K562 (cell line): ENCODE results near the gene ALB. TPM values are rescaled to one million over a fixed set of nuclear protein-coding genes. Genes with fewer than 3 reads are reported as not detected.
A peak's percentile ranks its signal among the peaks of the same experiment; 100 is the strongest.

Experiments
- ATAC-seq: fragments of 200-7000 bp; cut with Tn5 transposase; 3 replicates; pipeline ENCODE4 v1.9.1; 2020; ENCODE audit warnings: moderate library complexity
- BruUV-seq: library from RNA; stranded (reverse); fragments of 400-500 nt; replicated peaks from 2 replicates; lab custom pipeline; 2021; lab: Mats Ljungman, UMichigan
- CTCF ChIA-PET: fragments of 300-600 bp; formaldehyde crosslinking; extraction: SDS; loops from one replicate; lab custom pipeline; 2021; ENCODE audit warnings: low intra/inter-chr PET ratio; lab: Yijun Ruan, JAX
- POLR2A ChIA-PET: fragments of 300-600, 350-650 bp; sonication (Branson Sonifier 250); formaldehyde crosslinking; extraction: SDS; loops from one replicate; lab custom pipeline; 2021; ENCODE audit warnings: antibody characterized with exemption, inconsistent platforms; lab: Yijun Ruan, JAX
- DNase-seq, 4 experiments: peaks; one replicate each; pipeline versions ENCODE4 v3.0.0 to v3.0.0-alpha.2; 2011 to 2018; ENCODE audit warnings: low spot score in 3 of 4, mixed read lengths in 3 of 4; ENCODE audit errors: extremely low read depth in 1 of 4
- FAIRE-seq: peaks from 2 replicates; lab custom pipeline; 2011; peaks lifted over from hg19 to GRCh38; lab: Jason Lieb, UNC
- H2AFZ ChIP-seq: 2 replicates; pipeline ENCODE4 v1.6.0; 2011; ENCODE audit warnings: low read depth, low read length, control low read depth, inconsistent platforms
- H3K27ac ChIP-seq: fragments of 200-600 bp; 3 replicates; pipeline ENCODE4 v1.8.0; 2011; ENCODE audit warnings: low read depth, mild to moderate bottlenecking, control low read depth, inconsistent platforms, low read length, moderate library complexity, mixed read lengths; ENCODE audit errors: extremely low read depth
- H3K27me3 ChIP-seq, 2 experiments: fragments of 300-600 bp in 1 of 2; 2 replicates in 1 of 2; 3 replicates in 1 of 2; pipeline versions ENCODE4 v1.6.0 to v1.8.0; 2011; ENCODE audit warnings: inconsistent platforms in 2 of 2, low read length in 2 of 2, mild to moderate bottlenecking in 1 of 2, mixed read lengths in 1 of 2, moderate library complexity in 1 of 2; ENCODE audit not compliant: control insufficient read depth in 2 of 2, insufficient read depth in 2 of 2
- H3K36me3 ChIP-seq: fragments of 300-600 bp; 3 replicates; pipeline ENCODE4 v1.8.0; 2011; ENCODE audit warnings: mild to moderate bottlenecking, low read length, inconsistent platforms; ENCODE audit not compliant: control insufficient read depth, insufficient read depth
- H3K4me1 ChIP-seq, 2 experiments: fragments of 200-600 bp in 1 of 2; replicated peaks in 1 of 2; 2 replicates in 1 of 2; 3 replicates in 1 of 2; pipeline versions ENCODE4 v1.5.1 to v1.8.0; 2011; ENCODE audit warnings: inconsistent platforms in 2 of 2, low read length in 2 of 2, mild to moderate bottlenecking in 1 of 2, mixed read lengths in 1 of 2, moderate library complexity in 1 of 2; ENCODE audit not compliant: control insufficient read depth in 2 of 2, insufficient read depth in 2 of 2
- H3K4me2 ChIP-seq: 2 replicates; pipeline ENCODE4 v1.6.1; 2011; ENCODE audit warnings: low read length, control low read depth, inconsistent platforms, mixed read lengths; ENCODE audit not compliant: insufficient read depth
- H3K4me3 ChIP-seq: fragments of 200-600 bp; sonication (generic), shearing (Covaris generic); 2 replicates; pipeline ENCODE4 v1.5.1; 2016; ENCODE audit warnings: control low read depth, inconsistent platforms
- H3K79me2 ChIP-seq: fragments of 200-600 bp; 3 replicates; pipeline ENCODE4 v1.8.0; 2011; ENCODE audit warnings: low read length, inconsistent platforms; ENCODE audit not compliant: control insufficient read depth, insufficient read depth
- H3K9ac ChIP-seq, 2 experiments: 2 replicates each; pipeline versions ENCODE4 v1.6.0 to v1.6.1; 2011; ENCODE audit warnings: low read depth in 2 of 2, low read length in 2 of 2, control low read depth in 1 of 2, inconsistent platforms in 1 of 2, mild to moderate bottlenecking in 1 of 2, mixed read lengths in 1 of 2; ENCODE audit not compliant: insufficient read depth in 1 of 2
- H3K9me1 ChIP-seq: one replicate; pipeline ENCODE4 v1.6.0; 2011; ENCODE audit warnings: inconsistent platforms, mild to moderate bottlenecking, low read length, moderate library complexity; ENCODE audit not compliant: control insufficient read depth, insufficient read depth
- H3K9me3 ChIP-seq: replicated peaks from 2 replicates; pipeline ENCODE4 v1.5.1; 2011; ENCODE audit warnings: low read depth, low read length, inconsistent platforms; ENCODE audit not compliant: control insufficient read depth, insufficient read depth
- H4K20me1 ChIP-seq: replicated peaks from 2 replicates; pipeline ENCODE4 v1.6.1; 2011; ENCODE audit warnings: low read length, inconsistent platforms, mixed read lengths; ENCODE audit not compliant: control insufficient read depth, insufficient read depth
- BHLHE40 ChIP-seq: IDR thresholded peaks from 2 replicates; pipeline ENCODE4 v1.6.1; 2011; ENCODE audit warnings: low read length, improper control_type of control experiment
- EZH2 ChIP-seq: IDR thresholded peaks from 2 replicates; pipeline ENCODE4 v1.6.1; 2012; ENCODE audit warnings: low read depth, mild to moderate bottlenecking, inconsistent platforms, low read length, borderline replicate concordance
- GATA2 ChIP-seq: sonication (generic); formaldehyde crosslinking; IDR thresholded peaks from 2 replicates; pipeline ENCODE4 v1.4.0; 2020; ENCODE audit warnings: mild to moderate bottlenecking, missing genetic modification reagents
- GTF2F1 ChIP-seq: IDR thresholded peaks from 2 replicates; pipeline ENCODE4 v1.6.1; 2011; ENCODE audit warnings: low read depth, low read length, improper control_type of control experiment
- ILF3 ChIP-seq: fragments of 450-650 bp; IDR thresholded peaks from 2 replicates; pipeline ENCODE4 v1.6.1; 2018; ENCODE audit warnings: antibody characterized with exemption, mild to moderate bottlenecking, moderate library complexity, borderline replicate concordance
- LCOR ChIP-seq: sonication (generic); formaldehyde crosslinking; IDR thresholded peaks from 2 replicates; pipeline ENCODE4 v1.8.0; 2022; ENCODE audit warnings: mild to moderate bottlenecking, missing genetic modification reagents
- SAP30 ChIP-seq: fragments of 200-600 bp; sonication (generic); IDR thresholded peaks from 2 replicates; pipeline ENCODE4 v1.6.1; 2012; ENCODE audit warnings: borderline replicate concordance, low read depth, mild to moderate bottlenecking, moderate library complexity, low read length, control low read depth, inconsistent platforms; ENCODE audit not compliant: insufficient read depth, poor library complexity, severe bottlenecking
- SIX5 ChIP-seq, 2 experiments: IDR thresholded peaks; 2 replicates each; pipeline ENCODE4 v1.6.1; 2011; ENCODE audit warnings: low read length in 2 of 2, borderline replicate concordance in 1 of 2, low read depth in 1 of 2, mild to moderate bottlenecking in 1 of 2, moderate library complexity in 1 of 2; ENCODE audit not compliant: insufficient read depth in 1 of 2
- SMAD2 ChIP-seq: fragments of 150-350 bp; IDR thresholded peaks from 2 replicates; pipeline ENCODE4 v1.6.1; 2014; ENCODE audit warnings: low read depth, mild to moderate bottlenecking, low read length
- TEAD4 ChIP-seq, 2 experiments: sonication (generic) in 1 of 2; formaldehyde crosslinking in 1 of 2; IDR thresholded peaks; 2 replicates each; pipeline versions ENCODE4 v1.6.1 to v1.8.0; 2012 to 2022; ENCODE audit warnings: borderline replicate concordance in 1 of 2, inconsistent platforms in 1 of 2, low read length in 1 of 2, mild to moderate bottlenecking in 1 of 2, missing genetic modification reagents in 1 of 2
- YBX1 ChIP-seq: fragments of 450-650 bp; IDR thresholded peaks from 2 replicates; pipeline ENCODE4 v1.7.1; 2016; ENCODE audit warnings: mild to moderate bottlenecking
- ZEB2 ChIP-seq: fragments of 450-650 bp; IDR thresholded peaks from 2 replicates; pipeline ENCODE4 v1.6.1; 2016
- ZNF174 ChIP-seq: fragments of 250-450 bp; sonication (Bioruptor Pico); IDR thresholded peaks from 2 replicates; pipeline ENCODE4 v1.4.0; 2020; ENCODE audit warnings: mild to moderate bottlenecking
- ZNF707 ChIP-seq: fragments of 250-450 bp; sonication (Bioruptor Pico); conservative IDR thresholded peaks from 2 replicates; pipeline ENCODE4 v1.8.0; 2022; ENCODE audit warnings: inconsistent platforms, mild to moderate bottlenecking, moderate library complexity
- WGBS: fragments of 100-300 bp; shearing (Covaris generic); methylation state at CpG from one replicate; pipeline ENCODE4 v1.1.6; 2016; ENCODE audit warnings: low coverage, mixed read lengths; ENCODE audit not compliant: insufficient coverage; ENCODE audit errors: missing lambda C conversion rate; 5-methylcytosine and 5-hydroxymethylcytosine counted together
- in situ Hi-C: fragments of 300-500 bp; cut with MboI; formaldehyde crosslinking; loops from 4 replicates; pipeline ENCODE4 v1.15.0; 2018; ENCODE audit warnings: inconsistent platforms, mixed read lengths
- intact Hi-C: fragments of 100-400 bp; cut with micrococcal nuclease; formaldehyde crosslinking; loops from 2 replicates; pipeline ENCODE4 v1.14.2; 2022
- polyA plus RNA-seq, 8 experiments: library from polyadenylated mRNA; depleted of rRNA in 4 of 8; stranded (reverse) in 5 of 8; unstranded in 3 of 8; fragments of >200 nt; fragmentation: Nextera tagmentation in 2 of 8; fragmentation: Illumina TruSeq in 1 of 8; extraction: Ambion mirVana in 2 of 8; extraction: Trizol in 1 of 8; gene quantifications; 2 replicates each; pipeline versions ENCODE4 v1.2.1 to v1.2.3, GENCODE V29; 2011 to 2014; ENCODE audit warnings: inconsistent platforms in 1 of 8, missing spikeins in 1 of 8
- total RNA-seq, 7 experiments: library from RNA; depleted of rRNA in 6 of 7; stranded (reverse); fragments of >200 nt in 6 of 7; fragmentation: Illumina TruSeq in 2 of 7; extraction: Trizol in 2 of 7; gene quantifications; 2 replicates each; pipeline versions ENCODE4 v1.2.1 to v1.2.3, GENCODE V29; 2011 to 2021; ENCODE audit warnings: low replicate concordance in 1 of 7
- TF ChIP-seq, protein P1 (sequence below): fragments of 250-450 bp; sonication (Bioruptor Pico); IDR thresholded peaks from 2 replicates; pipeline ENCODE4 v1.5.0; 2022; ENCODE audit warnings: mild to moderate bottlenecking
- TF ChIP-seq, protein P2 (sequence below): IDR thresholded peaks from 2 replicates; pipeline ENCODE4 v1.6.1; 2011; ENCODE audit not compliant: insufficient read length; ENCODE audit errors: extremely low read depth
- TF ChIP-seq, protein P3 (sequence below), 3 experiments: IDR thresholded peaks in 2 of 3; conservative IDR thresholded peaks in 1 of 3; 2 replicates each; pipeline ENCODE4 v1.5.1; 2011 to 2012; ENCODE audit warnings: low read length in 3 of 3, mild to moderate bottlenecking in 3 of 3, control low read depth in 2 of 3, improper control_type of control experiment in 1 of 3, inconsistent platforms in 1 of 3, low read depth in 1 of 3, mixed read lengths in 1 of 3, moderate library complexity in 1 of 3; ENCODE audit not compliant: insufficient read depth in 2 of 3

ALB gene
- total and polyA plus RNA-seq, 9 of the 15 experiments (the other 6 are each of a cell fraction or from before 2014, with no cell fraction given): 0.04 to 18.5 (median 0.20) TPM; not detected in 2

GRCh38 chr4:73452953-73453700, 49.0 kb downstream of the ALB start:
- WGBS: 17% methylated on average over 2 of the region's 2 CpGs
- no peaks in the 10 kb centered on the region for H3K9me1 ChIP-seq
- no peak overlapping the region for H3K4me3 ChIP-seq
- H3K9ac ChIP-seq: no peak overlapping the region
- no peaks in the 10 kb centered on the region for H3K9me3 ChIP-seq
- H4K20me1 ChIP-seq: no peaks in the 10 kb centered on the region
- peak overlapping the region; percentile 49; the same call in 1 of the 2 replicates for H2AFZ ChIP-seq
- ChIA-PET CTCF (no interaction called here), POLR2A (interaction anchor here (1.7 kb wide), 1 partner anchor 10 kb away, joined by 5 read pairs; no protein-coding TSS in a partner anchor)
- H3K27me3 ChIP-seq: no peaks in the 10 kb centered on the region
- FAIRE-seq: no peak
- in situ Hi-C loops (no loop called here), intact Hi-C loops (no loop called here)
- peak overlapping the region; percentile 10; the same call in 1 of the 2 replicates for H3K4me2 ChIP-seq
- no peak for DNase-seq
- no peak overlapping the region for H3K27ac ChIP-seq
- no TSS peak for BruUV-seq
- H3K79me2 ChIP-seq: no peaks in the 10 kb centered on the region
- peak; percentile 47; the same call in 2 of the 3 replicates for ATAC-seq
- H3K36me3 ChIP-seq: no peaks in the 10 kb centered on the region
- H3K4me1 ChIP-seq: peaks cover 5 to 17% of the 10 kb centered on the region in 2 experiments; a peak in 4 of 5 replicates
- TF ChIP-seq ZNF174 (CRISPR knock-in tag): no peak
- no peak for TF ChIP-seq YBX1
- TF ChIP-seq SAP30: no peak
- TF ChIP-seq SIX5 (IDR thresholded peaks at IDR 0.05; ENCODE audit: borderline replicate concordance in 1 of 2, insufficient read depth in 1 of 2, low read depth in 1 of 2, low read length in 2 of 2): no peak
- no peak for TF ChIP-seq LCOR
- no peak for TF ChIP-seq ZNF707 (CRISPR knock-in tag)
- no peak for TF ChIP-seq SMAD2
- TF ChIP-seq GTF2F1: no peak
- TF ChIP-seq EZH2: no peak
- TF ChIP-seq BHLHE40: no peak
- TF ChIP-seq ILF3: no peak
- TF ChIP-seq GATA2 (CRISPR knock-in tag): no peak
- 0 out of 2 replicates have a peak, but pooled peaks have one; percentile 18 for TF ChIP-seq TEAD4 (IDR thresholded peaks at IDR 0.05; ENCODE audit: low read length)
- TF ChIP-seq TEAD4 (CRISPR knock-in tag; IDR thresholded peaks at IDR 0.05; ENCODE audit: borderline replicate concordance): no peak
- TF ChIP-seq, protein P1, sequence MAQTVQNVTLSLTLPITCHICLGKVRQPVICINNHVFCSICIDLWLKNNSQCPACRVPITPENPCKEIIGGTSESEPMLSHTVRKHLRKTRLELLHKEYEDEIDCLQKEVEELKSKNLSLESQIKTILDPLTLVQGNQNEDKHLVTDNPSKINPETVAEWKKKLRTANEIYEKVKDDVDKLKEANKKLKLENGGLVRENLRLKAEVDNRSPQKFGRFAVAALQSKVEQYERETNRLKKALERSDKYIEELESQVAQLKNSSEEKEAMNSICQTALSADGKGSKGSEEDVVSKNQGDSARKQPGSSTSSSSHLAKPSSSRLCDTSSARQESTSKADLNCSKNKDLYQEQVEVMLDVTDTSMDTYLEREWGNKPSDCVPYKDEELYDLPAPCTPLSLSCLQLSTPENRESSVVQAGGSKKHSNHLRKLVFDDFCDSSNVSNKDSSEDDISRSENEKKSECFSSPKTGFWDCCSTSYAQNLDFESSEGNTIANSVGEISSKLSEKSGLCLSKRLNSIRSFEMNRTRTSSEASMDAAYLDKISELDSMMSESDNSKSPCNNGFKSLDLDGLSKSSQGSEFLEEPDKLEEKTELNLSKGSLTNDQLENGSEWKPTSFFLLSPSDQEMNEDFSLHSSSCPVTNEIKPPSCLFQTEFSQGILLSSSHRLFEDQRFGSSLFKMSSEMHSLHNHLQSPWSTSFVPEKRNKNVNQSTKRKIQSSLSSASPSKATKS (CRISPR knock-in tag): no peak
- TF ChIP-seq, protein P2, sequence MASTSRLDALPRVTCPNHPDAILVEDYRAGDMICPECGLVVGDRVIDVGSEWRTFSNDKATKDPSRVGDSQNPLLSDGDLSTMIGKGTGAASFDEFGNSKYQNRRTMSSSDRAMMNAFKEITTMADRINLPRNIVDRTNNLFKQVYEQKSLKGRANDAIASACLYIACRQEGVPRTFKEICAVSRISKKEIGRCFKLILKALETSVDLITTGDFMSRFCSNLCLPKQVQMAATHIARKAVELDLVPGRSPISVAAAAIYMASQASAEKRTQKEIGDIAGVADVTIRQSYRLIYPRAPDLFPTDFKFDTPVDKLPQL: no peak
- TF ChIP-seq ZEB2: no peak
- TF ChIP-seq, protein P3, sequence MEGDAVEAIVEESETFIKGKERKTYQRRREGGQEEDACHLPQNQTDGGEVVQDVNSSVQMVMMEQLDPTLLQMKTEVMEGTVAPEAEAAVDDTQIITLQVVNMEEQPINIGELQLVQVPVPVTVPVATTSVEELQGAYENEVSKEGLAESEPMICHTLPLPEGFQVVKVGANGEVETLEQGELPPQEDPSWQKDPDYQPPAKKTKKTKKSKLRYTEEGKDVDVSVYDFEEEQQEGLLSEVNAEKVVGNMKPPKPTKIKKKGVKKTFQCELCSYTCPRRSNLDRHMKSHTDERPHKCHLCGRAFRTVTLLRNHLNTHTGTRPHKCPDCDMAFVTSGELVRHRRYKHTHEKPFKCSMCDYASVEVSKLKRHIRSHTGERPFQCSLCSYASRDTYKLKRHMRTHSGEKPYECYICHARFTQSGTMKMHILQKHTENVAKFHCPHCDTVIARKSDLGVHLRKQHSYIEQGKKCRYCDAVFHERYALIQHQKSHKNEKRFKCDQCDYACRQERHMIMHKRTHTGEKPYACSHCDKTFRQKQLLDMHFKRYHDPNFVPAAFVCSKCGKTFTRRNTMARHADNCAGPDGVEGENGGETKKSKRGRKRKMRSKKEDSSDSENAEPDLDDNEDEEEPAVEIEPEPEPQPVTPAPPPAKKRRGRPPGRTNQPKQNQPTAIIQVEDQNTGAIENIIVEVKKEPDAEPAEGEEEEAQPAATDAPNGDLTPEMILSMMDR (IDR thresholded peaks at IDR 0.05 in 2 of 3, conservative IDR thresholded peaks at IDR 0.05 in 1 of 3; ENCODE audit: insufficient read depth in 2 of 3, low read depth in 1 of 3, low read length in 3 of 3): no peak
